ENCODE measurements around the gene AAMP.
"Not testable (repeated sequence)": the region's sequence is repeated elsewhere in the genome, so short reads cannot be mapped to it uniquely, and the experiment has no call there.

AAMP gene

DNA sequence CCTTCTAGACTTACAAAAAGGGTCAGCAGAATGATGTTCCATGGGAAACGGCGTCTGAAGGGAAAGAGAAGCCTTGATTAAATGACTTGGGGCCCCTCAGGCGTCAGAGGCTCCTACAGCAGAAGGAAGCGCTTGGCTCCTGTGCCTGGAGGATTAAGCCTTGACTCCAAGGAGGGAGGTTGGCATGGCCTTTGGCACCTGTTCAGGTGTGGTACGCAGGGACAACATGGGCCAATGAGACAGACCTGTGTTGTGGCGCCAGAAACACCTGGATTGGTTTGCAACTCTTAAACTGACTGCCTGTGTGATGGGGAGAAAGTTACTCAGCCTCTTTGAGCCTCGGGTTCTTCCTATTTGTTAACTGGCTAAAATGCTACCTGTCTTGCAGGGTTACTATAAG, 8.0 kb upstream of the AAMP start:
- Histone ChIP-seq H3K4me3 (ENCODE audit: low read length) (no peak overlapping the region), H3K9me3 (ENCODE audit: low read length) (no peaks in the 10 kb centered on the region), H2AFZ (ENCODE audit: low read depth, low read length) (no peak overlapping the region), H3K27me3 (ENCODE audit: insufficient read depth, low read length) (no peaks in the 10 kb centered on the region), H3K4me1 (ENCODE audit: insufficient read depth, low read length) (no peaks in the 10 kb centered on the region), H3K36me3 (ENCODE audit: insufficient read depth, low read length) (peaks cover 13% of the 10 kb centered on the region)

DNA sequence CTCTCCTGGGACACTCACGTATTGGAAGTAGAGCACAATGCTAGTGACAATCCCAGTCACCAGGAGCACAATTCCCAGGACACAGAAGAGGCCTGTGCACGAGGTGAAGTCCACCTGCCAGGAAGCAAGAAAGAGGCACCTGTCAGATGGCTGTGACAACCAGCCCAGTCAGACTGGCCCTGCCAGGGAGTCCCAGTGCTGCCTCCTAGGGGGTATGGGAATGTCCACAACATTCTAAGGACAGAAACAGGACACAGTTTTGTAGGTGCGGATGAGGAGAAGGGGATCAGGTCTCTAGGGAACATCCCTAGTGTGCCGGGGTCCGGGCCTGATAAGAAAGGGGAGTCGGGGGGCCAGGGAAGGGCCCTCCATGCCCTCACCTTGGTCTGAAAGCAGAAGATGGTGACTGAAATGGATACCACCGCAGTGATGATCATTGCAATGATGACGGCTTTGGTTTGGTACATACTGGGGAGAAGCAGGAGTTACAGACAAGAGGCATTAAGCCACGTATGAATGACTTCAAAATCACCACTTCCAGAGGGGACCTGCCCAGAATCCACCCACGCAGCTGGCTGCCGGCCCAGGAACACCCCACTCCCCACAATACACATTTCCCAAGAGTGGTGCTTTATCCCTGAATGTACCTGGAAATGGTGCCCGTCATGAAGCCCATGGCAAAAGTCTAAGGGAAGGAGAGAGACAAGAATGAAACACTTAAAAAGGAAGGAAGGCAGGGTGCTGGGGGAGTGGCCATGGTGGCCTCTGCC, 7.2 kb upstream of the AAMP start:
- Histone ChIP-seq H3K4me1 (ENCODE audit: insufficient read depth, low read length) (no peaks in the 10 kb centered on the region), H3K27me3 (ENCODE audit: insufficient read depth, low read length) (no peaks in the 10 kb centered on the region), H3K36me3 (ENCODE audit: insufficient read depth, low read length) (peaks cover 13% of the 10 kb centered on the region), H3K4me3 (ENCODE audit: low read length) (no peak overlapping the region), H2AFZ (ENCODE audit: low read depth, low read length) (no peak overlapping the region), H3K9me3 (ENCODE audit: low read length) (no peaks in the 10 kb centered on the region)

DNA sequence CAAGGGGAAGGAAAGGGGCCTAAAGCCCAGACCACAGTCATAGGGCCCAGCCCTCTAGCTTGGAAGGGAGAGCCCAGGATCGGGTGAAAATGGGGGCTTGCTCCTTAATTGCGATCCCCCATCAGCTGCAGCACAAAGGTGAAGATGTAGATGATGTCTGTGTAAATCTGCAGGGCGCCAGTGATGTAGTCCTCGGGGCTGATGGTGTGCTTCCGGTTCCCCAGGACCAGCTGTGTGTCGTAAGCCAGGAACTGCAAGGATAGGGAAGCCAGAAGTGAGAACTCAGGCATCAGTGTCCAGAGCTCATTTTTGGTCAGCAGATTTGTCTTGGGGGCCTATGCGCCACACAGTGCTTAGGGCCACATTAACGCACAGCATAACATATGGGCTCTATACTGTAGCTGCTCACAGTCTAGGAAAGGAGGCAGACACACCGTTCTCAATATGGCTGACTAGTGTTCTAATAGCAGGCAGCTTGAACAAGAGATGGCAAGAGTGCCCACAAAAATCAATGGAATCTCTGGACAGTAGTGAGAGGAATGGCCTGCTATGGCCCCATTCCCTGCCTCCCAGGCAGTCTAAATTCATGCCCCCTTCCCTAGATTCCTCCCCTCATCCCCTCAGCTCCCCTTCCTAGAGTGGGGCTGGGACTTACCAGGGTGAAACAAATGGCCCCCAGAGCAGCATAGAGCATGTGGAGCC, 5.6 kb upstream of the AAMP start:
- Histone ChIP-seq H3K36me3 (ENCODE audit: insufficient read depth, low read length) (peaks cover 13% of the 10 kb centered on the region), H3K9me3 (ENCODE audit: low read length) (no peaks in the 10 kb centered on the region), H3K4me3 (ENCODE audit: low read length) (no peak overlapping the region), H3K4me1 (ENCODE audit: insufficient read depth, low read length) (peaks cover 13% of the 10 kb centered on the region), H3K27me3 (ENCODE audit: insufficient read depth, low read length) (no peaks in the 10 kb centered on the region), H2AFZ (ENCODE audit: low read depth, low read length) (no peak overlapping the region)

- H3K36me3 ChIP-seq (ENCODE audit: insufficient read depth, low read length) = peaks cover 13% of the 10 kb centered on the region
- H3K27me3 ChIP-seq (ENCODE audit: insufficient read depth, low read length) = no peaks in the 10 kb centered on the region
- H3K9me3 ChIP-seq (ENCODE audit: low read length) = no peaks in the 10 kb centered on the region
- H2AFZ ChIP-seq (ENCODE audit: low read depth, low read length) = no peak overlapping the region
- no peak overlapping the region for H3K4me3 ChIP-seq (ENCODE audit: low read length)
- H3K4me1 ChIP-seq (ENCODE audit: insufficient read depth, low read length) = peaks cover 13% of the 10 kb centered on the region
These were observed 4.6 kb upstream of the AAMP start for GRCh38 chr2:218274586-218274985.

DNA sequence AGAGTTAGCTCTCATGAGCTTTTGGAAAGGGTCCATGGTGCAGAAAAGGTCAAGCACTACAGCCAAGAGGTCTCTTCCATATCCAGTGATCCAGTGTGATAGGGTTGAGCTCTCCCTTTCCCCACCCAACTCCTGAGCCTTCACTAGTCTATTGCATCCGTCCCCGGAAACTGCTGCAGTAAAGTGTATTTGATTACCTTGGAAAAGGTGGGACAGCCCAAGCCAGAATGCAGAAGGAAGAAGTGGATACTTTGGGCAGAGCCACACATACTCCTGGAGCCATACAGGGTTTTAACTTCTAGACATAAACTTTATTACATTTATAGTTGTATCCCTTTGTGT, 3.9 kb upstream of the AAMP start:
- Histone ChIP-seq H3K36me3 (ENCODE audit: insufficient read depth, low read length) (peaks cover 13% of the 10 kb centered on the region), H3K27me3 (ENCODE audit: insufficient read depth, low read length) (no peaks in the 10 kb centered on the region), H3K4me3 (ENCODE audit: low read length) (no peak overlapping the region), H3K9me3 (ENCODE audit: low read length) (no peaks in the 10 kb centered on the region), H2AFZ (ENCODE audit: low read depth, low read length) (no peak overlapping the region), H3K4me1 (ENCODE audit: insufficient read depth, low read length) (peaks cover 13% of the 10 kb centered on the region)

- H3K9me3 ChIP-seq (ENCODE audit: low read length); H3K27me3 ChIP-seq (ENCODE audit: insufficient read depth, low read length); H3K4me3 ChIP-seq (ENCODE audit: low read length); H2AFZ ChIP-seq (ENCODE audit: low read depth, low read length): not testable (repeated sequence)
- H3K4me1 ChIP-seq (ENCODE audit: insufficient read depth, low read length) = peaks cover 13% of the 10 kb centered on the region
- peaks cover 13% of the 10 kb centered on the region for H3K36me3 ChIP-seq (ENCODE audit: insufficient read depth, low read length)
These were observed 3.4 kb upstream of the AAMP start for GRCh38 chr2:218273214-218273907.

GRCh38 chr2:218272531-218273212, 2.7 kb upstream of the AAMP start:
- H3K27me3 ChIP-seq (ENCODE audit: insufficient read depth, low read length) = no peaks in the 10 kb centered on the region
- peaks cover 13% of the 10 kb centered on the region for H3K4me1 ChIP-seq (ENCODE audit: insufficient read depth, low read length)
- no peak overlapping the region for H3K4me3 ChIP-seq (ENCODE audit: low read length)

DNA sequence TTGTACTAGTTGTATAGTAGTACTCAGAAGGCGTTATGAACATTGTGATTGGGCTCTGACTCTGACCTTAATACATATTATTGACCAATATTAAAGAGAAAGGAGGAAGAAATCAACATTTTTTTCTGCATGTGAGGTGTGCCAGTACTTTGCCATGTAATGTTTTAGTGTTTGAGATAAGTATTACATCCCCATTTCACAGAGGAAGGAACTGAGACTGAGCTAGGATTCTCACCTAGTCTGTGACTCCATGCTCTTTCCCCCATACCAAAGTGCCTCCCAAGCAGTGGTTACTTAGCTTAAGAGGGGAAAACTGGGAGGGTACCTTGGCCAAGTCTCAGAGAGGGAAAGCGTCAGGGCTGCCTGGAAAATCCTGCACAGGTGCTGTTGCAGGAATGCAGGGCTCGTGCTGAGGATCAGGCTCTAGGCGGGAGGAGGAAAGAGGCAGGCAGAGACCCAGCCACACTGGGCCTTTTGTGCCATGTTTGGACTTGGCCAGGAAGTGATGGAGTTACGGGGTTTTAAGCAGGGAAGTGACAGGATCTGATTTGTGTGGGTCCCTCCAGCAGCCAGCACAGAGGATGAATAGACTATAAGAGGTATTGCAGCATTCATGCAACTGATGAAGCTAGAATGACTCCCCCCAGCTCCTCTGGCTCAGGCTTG, 2.1 kb upstream of the AAMP start:
- Histone ChIP-seq H3K9me3 (ENCODE audit: low read length) (no peaks in the 10 kb centered on the region), H3K27me3 (ENCODE audit: insufficient read depth, low read length) (no peaks in the 10 kb centered on the region), H3K36me3 (ENCODE audit: insufficient read depth, low read length) (peaks cover 19% of the 10 kb centered on the region), H3K4me1 (ENCODE audit: insufficient read depth, low read length) (peaks cover 13% of the 10 kb centered on the region), H3K4me3 (ENCODE audit: low read length) (peak overlapping the region; percentile 76), H2AFZ (ENCODE audit: low read depth, low read length) (no peak overlapping the region)

More at GRCh38 chr2:218272531-218273212, 2.7 kb upstream of the AAMP start:
- Histone ChIP-seq H3K36me3 (ENCODE audit: insufficient read depth, low read length) (peaks cover 13% of the 10 kb centered on the region), H3K9me3 (ENCODE audit: low read length) (no peaks in the 10 kb centered on the region), H2AFZ (ENCODE audit: low read depth, low read length) (no peak overlapping the region)

DNA sequence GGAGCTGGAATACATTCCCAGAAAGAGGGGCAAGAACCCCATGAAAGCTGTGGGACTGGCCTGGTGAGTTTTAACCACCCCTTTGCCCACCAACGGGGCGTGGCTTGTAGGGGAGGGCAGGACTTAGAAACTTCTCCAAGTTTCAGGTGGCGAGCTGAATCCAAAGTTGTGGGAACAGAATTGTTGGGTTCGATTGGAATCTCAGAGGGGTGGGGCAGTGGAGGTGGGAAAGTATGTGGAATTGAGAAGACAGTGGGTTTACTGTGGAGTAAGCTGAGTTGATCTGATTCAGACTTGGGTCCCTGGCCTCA, 1.5 kb upstream of the AAMP start:
- H3K27me3 ChIP-seq (ENCODE audit: insufficient read depth, low read length) = no peaks in the 10 kb centered on the region
- no peaks in the 10 kb centered on the region for H3K9me3 ChIP-seq (ENCODE audit: low read length)
- no peak overlapping the region for H2AFZ ChIP-seq (ENCODE audit: low read depth, low read length)
- H3K4me1 ChIP-seq (ENCODE audit: insufficient read depth, low read length) = peaks cover 13% of the 10 kb centered on the region
- peak overlapping the region; percentile 76 for H3K4me3 ChIP-seq (ENCODE audit: low read length)
- H3K36me3 ChIP-seq (ENCODE audit: insufficient read depth, low read length) = peaks cover 22% of the 10 kb centered on the region

GRCh38 chr2:218270721-218271486, 967 bp upstream of the AAMP start:
- Histone ChIP-seq H2AFZ (ENCODE audit: low read depth, low read length) (peak overlapping the region; percentile 74), H3K36me3 (ENCODE audit: insufficient read depth, low read length) (peaks cover 26% of the 10 kb centered on the region), H3K9me3 (ENCODE audit: low read length) (no peaks in the 10 kb centered on the region), H3K4me3 (ENCODE audit: low read length) (peak overlapping the region; percentile 76), H3K4me1 (ENCODE audit: insufficient read depth, low read length) (peaks cover 13% of the 10 kb centered on the region), H3K27me3 (ENCODE audit: insufficient read depth, low read length) (no peaks in the 10 kb centered on the region)

- Histone ChIP-seq H3K27me3 (ENCODE audit: insufficient read depth, low read length) (no peaks in the 10 kb centered on the region), H3K4me1 (ENCODE audit: insufficient read depth, low read length) (peaks cover 13% of the 10 kb centered on the region), H3K9me3 (ENCODE audit: low read length) (no peaks in the 10 kb centered on the region), H3K4me3 (ENCODE audit: low read length) (no peak overlapping the region), H2AFZ (ENCODE audit: low read depth, low read length) (no peak overlapping the region), H3K36me3 (ENCODE audit: insufficient read depth, low read length) (peaks cover 41% of the 10 kb centered on the region)
These were observed 2.7 kb downstream of the AAMP start for GRCh38 chr2:218267259-218267658.

GRCh38 chr2:218266316-218266979, 3.5 kb downstream of the AAMP start:
- no peaks in the 10 kb centered on the region for H3K27me3 ChIP-seq (ENCODE audit: insufficient read depth, low read length)
- H2AFZ ChIP-seq (ENCODE audit: low read depth, low read length) = no peak overlapping the region
- no peak overlapping the region for H3K4me3 ChIP-seq (ENCODE audit: low read length)
- H3K4me1 ChIP-seq (ENCODE audit: insufficient read depth, low read length) = peaks cover 16% of the 10 kb centered on the region
- H3K9me3 ChIP-seq (ENCODE audit: low read length) = no peaks in the 10 kb centered on the region
- H3K36me3 ChIP-seq (ENCODE audit: insufficient read depth, low read length) = peaks cover 41% of the 10 kb centered on the region

All from neuron (in vitro differentiated cells).